Glutamatergic neuron (in vitro differentiated cells): ENCODE data around the gene RMP24.
"Not testable (repeated sequence)": the region's sequence is repeated elsewhere in the genome, so short reads cannot be mapped to it uniquely, and the experiment has no call there.

Experiments
- DNase-seq: peaks from one replicate; pipeline ENCODE4 v3.0.0; 2022
- H3K27ac Mint-ChIP-seq: one replicate; pipeline ENCODE4 v1.8.0; 2020; ENCODE audit warnings: mild to moderate bottlenecking, mixed read lengths, inconsistent platforms; ENCODE audit not compliant: unreplicated experiment
- H3K27me3 Mint-ChIP-seq: one replicate; pipeline ENCODE4 v1.8.0; 2020; ENCODE audit warnings: mild to moderate bottlenecking, moderate library complexity, mixed read lengths, inconsistent platforms; ENCODE audit not compliant: unreplicated experiment
- H3K36me3 Mint-ChIP-seq: one replicate; pipeline ENCODE4 v1.8.0; 2020; ENCODE audit warnings: mild to moderate bottlenecking, mixed read lengths, inconsistent platforms; ENCODE audit not compliant: unreplicated experiment
- H3K4me1 Mint-ChIP-seq: one replicate; pipeline ENCODE4 v1.8.0; 2020; ENCODE audit warnings: mild to moderate bottlenecking, low read depth, mixed read lengths, inconsistent platforms; ENCODE audit not compliant: unreplicated experiment
- H3K4me3 Mint-ChIP-seq: one replicate; pipeline ENCODE4 v1.8.0; 2020; ENCODE audit warnings: mild to moderate bottlenecking, mixed read lengths, inconsistent platforms; ENCODE audit not compliant: unreplicated experiment
- H3K9me3 Mint-ChIP-seq: one replicate; pipeline ENCODE4 v1.8.0; 2020; ENCODE audit warnings: mild to moderate bottlenecking, moderate library complexity, mixed read lengths, inconsistent platforms; ENCODE audit not compliant: unreplicated experiment
- TF ChIP-seq, protein P1 (sequence below): fragments of 200-600 bp; sonication (generic); IDR thresholded peaks from one replicate; pipeline ENCODE4 v1.5.0; 2021; ENCODE audit not compliant: partially characterized antibody, unreplicated experiment

Gene RMP24

DNA sequence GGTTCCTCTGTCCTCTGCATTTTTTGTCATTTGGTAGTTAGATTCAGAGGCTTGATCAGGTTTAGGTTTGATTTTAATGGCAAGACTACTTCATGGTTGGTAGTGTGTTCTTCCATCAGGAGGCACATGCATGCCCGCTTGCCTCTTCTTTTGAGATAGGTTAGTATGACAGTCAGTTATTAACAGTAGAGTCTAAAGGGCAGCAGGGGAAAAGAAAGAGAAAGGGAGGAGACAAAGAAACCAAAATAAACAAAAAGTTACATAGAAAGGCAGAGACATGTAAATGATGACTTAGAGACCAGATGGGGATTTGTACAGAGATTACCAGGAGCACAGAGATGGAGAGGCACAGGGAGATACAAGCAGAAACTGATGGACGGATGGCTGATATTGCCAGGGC lies 10.2 kb upstream of the RMP24 start:
- no peaks in the 10 kb centered on the region for H3K4me1 Mint-ChIP-seq
- TF ChIP-seq, protein P1, sequence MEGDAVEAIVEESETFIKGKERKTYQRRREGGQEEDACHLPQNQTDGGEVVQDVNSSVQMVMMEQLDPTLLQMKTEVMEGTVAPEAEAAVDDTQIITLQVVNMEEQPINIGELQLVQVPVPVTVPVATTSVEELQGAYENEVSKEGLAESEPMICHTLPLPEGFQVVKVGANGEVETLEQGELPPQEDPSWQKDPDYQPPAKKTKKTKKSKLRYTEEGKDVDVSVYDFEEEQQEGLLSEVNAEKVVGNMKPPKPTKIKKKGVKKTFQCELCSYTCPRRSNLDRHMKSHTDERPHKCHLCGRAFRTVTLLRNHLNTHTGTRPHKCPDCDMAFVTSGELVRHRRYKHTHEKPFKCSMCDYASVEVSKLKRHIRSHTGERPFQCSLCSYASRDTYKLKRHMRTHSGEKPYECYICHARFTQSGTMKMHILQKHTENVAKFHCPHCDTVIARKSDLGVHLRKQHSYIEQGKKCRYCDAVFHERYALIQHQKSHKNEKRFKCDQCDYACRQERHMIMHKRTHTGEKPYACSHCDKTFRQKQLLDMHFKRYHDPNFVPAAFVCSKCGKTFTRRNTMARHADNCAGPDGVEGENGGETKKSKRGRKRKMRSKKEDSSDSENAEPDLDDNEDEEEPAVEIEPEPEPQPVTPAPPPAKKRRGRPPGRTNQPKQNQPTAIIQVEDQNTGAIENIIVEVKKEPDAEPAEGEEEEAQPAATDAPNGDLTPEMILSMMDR = no peak

DNA sequence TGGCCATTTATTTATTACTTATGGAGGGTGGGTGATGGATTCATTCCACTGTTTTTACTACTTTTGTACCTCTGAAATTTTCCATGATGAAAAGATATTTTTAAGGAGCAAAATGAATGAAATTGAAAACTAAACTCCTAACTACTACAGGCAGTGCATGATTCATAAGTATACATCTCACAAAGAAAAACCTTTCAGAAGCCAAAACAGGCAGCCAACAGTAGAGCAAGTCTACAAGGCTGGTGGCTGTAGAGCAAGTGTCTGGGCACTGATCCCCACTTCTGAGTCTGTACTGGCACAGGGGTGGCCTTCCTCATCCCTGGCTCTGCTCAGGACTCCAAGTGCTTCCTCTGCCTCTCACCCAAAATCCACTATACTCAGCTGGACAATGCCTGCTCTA lies 8.2 kb upstream of the RMP24 start:
- H3K27ac Mint-ChIP-seq = no peak overlapping the region
- no peak for DNase-seq
- H3K4me3 Mint-ChIP-seq = no peak overlapping the region
- TF ChIP-seq, protein P1 = no peak
- peaks cover 5% of the 10 kb centered on the region for H3K9me3 Mint-ChIP-seq
- H3K4me1 Mint-ChIP-seq = no peaks in the 10 kb centered on the region
- peaks cover 2% of the 10 kb centered on the region for H3K27me3 Mint-ChIP-seq
- peaks cover 4% of the 10 kb centered on the region for H3K36me3 Mint-ChIP-seq

More for the DNA sequence above, 10.2 kb upstream of the RMP24 start:
- Mint-ChIP-seq H3K4me3 (no peak overlapping the region), H3K27ac (no peak overlapping the region), H3K27me3 (peaks cover 2% of the 10 kb centered on the region), H3K36me3 (peaks cover 4% of the 10 kb centered on the region), H3K9me3 (peaks cover 5% of the 10 kb centered on the region)
- no peak for DNase-seq

DNA sequence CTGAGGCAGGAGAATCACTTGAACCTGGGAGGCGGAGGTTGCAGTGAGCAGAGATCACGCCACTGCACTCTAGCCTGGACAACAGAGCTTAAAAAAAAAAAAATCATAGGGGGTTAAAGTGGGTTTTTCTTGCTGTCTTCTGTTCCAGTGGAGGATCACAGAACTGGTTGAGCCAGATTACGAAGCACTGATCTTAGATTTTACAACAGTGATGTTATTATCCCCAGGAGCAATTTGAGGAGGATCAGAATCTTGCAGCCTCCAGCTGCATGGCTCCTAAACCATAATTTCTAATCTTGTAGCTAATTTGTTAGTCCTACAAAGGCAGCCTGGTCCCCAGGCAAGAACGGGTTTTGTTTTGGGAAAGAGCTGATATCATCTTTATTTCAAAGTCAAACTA lies 4.6 kb upstream of the RMP24 start:
- not testable (repeated sequence) for H3K4me3 Mint-ChIP-seq, H3K27me3 Mint-ChIP-seq, H3K36me3 Mint-ChIP-seq, H3K27ac Mint-ChIP-seq, H3K4me1 Mint-ChIP-seq, DNase-seq
- peaks cover 13% of the 10 kb centered on the region for H3K9me3 Mint-ChIP-seq

DNA sequence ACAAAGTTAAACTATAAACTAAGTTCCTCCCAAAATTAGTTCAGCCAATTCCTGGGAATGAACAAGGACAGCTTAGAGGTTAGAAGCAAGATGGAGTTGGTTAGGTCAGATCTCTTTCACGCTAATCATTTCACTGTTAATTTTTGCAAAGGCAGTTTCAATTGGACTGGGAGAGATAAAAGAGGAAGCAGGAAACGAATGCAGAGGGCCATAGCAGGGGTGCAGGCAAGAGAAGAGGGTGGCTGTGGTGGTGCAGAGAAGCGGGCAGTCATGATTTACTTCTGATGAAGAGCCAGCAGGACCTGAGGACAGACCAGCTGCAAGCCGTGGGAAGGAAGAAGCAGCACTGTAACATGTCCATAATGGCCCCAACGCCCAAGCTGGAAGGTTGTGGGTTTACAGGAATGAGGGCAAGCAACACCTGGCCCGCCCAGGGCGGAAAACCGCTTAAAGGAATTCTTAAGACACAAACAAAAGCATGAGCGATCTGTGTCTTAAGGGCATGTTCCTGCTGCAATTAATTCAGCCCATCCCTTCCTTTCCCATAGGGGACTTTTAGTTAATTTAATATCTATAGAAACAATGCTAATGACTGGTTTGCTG lies 4.1 kb upstream of the RMP24 start:
- no peak for DNase-seq
- no peak overlapping the region for H3K27ac Mint-ChIP-seq
- H3K27me3 Mint-ChIP-seq = peaks cover 6% of the 10 kb centered on the region
- H3K4me3 Mint-ChIP-seq = no peak overlapping the region
- TF ChIP-seq, protein P1 = no peak
- H3K36me3 Mint-ChIP-seq = peaks cover 4% of the 10 kb centered on the region
- H3K9me3 Mint-ChIP-seq = peaks cover 17% of the 10 kb centered on the region
- peaks cover 5% of the 10 kb centered on the region for H3K4me1 Mint-ChIP-seq

DNA sequence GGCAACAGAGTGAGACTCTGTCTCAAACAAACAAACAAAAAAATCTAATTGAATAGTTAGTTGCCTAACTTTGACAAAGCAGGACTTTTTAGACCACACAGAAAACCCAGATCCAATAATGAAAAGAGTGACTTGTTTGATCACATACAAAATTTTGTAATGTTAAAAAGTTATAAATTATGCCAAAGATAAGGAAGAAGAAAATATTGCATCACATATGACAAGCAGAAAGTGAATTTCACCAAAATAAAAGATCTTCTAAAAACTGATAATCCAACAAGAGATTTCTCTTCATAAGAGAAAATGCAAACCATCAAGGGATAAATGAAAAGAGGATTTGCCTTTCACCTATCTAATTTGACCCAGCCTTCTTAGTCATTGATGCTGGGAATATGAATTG lies 2.8 kb upstream of the RMP24 start:
- Mint-ChIP-seq H3K9me3 (peaks cover 19% of the 10 kb centered on the region), H3K27ac (no peak overlapping the region), H3K4me1 (peaks cover 11% of the 10 kb centered on the region), H3K4me3 (no peak overlapping the region), H3K27me3 (peaks cover 6% of the 10 kb centered on the region), H3K36me3 (peaks cover 4% of the 10 kb centered on the region)
- TF ChIP-seq, protein P1 = no peak
- no peak for DNase-seq
